ENCODE data around the gene GLRX5.

- TF ChIP-seq CTCF (IDR thresholded peaks at IDR 0.05) (no peak), ZFX (IDR thresholded peaks at IDR 0.05; ENCODE audit: borderline replicate concordance) (no peak)
Observed at GRCh38 chr14:95488376-95489213, 46.3 kb upstream of the GLRX5 start.

Measured in 22Rv1 (cell line).